Measurements from ENCODE around the gene KIF19.

KIF19 gene

DNA sequence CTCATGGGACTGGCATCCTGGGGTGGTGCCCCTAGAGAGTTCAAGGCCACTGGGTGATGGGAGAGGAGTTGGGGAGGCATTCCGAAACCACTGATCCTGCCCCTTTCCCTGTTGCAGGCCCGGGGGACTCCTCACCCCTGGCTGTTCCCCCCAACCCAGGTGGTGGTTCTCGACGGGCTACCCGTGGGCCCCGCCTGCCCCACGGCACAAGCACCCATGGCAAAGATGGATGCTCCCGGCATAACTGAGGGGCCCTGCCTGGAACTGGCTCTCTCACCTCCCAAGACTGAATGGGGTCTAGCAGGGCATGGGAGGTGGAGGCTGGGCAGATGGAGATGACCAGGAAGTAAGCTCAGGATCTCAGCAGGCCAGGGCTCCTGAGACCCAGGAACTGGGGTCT lies 29.0 kb downstream of the KIF19 start:
- H3K4me1 ChIP-seq (ENCODE audit: insufficient read depth, low read length): no peaks in the 10 kb centered on the region
- peaks cover 24 to 72% of the 10 kb centered on the region in 2 donors for H3K27me3 ChIP-seq (ENCODE audit: control insufficient read depth in 1 of 2, insufficient read depth in 2 of 2, low read length in 2 of 2)
- H3K9ac ChIP-seq (ENCODE audit: low read length): no peak overlapping the region
- no peak overlapping the region for H3K4me3 ChIP-seq (ENCODE audit: low read depth in 1 of 2, low read length in 2 of 2)
- no peaks in the 10 kb centered on the region for H3K9me3 ChIP-seq (ENCODE audit: low read length)
- no peak overlapping the region for H3K27ac ChIP-seq (ENCODE audit: low read depth, low read length)
- H3K36me3 ChIP-seq (ENCODE audit: insufficient read depth, low read length): no peaks in the 10 kb centered on the region

GRCh38 chr17:74356646-74357465 lies 30.8 kb downstream of the KIF19 start:
- no peak overlapping the region for H3K4me3 ChIP-seq (ENCODE audit: low read depth in 1 of 2, low read length in 2 of 2)
- H3K27ac ChIP-seq (ENCODE audit: low read depth, low read length): no peak overlapping the region
- H3K36me3 ChIP-seq (ENCODE audit: insufficient read depth, low read length): no peaks in the 10 kb centered on the region
- no peak overlapping the region for H3K9ac ChIP-seq (ENCODE audit: low read length)
- H3K4me1 ChIP-seq (ENCODE audit: insufficient read depth, low read length): no peaks in the 10 kb centered on the region
- peaks cover 38 to 78% of the 10 kb centered on the region in 2 donors for H3K27me3 ChIP-seq (ENCODE audit: control insufficient read depth in 1 of 2, insufficient read depth in 2 of 2, low read length in 2 of 2)
- H3K9me3 ChIP-seq (ENCODE audit: low read length): no peaks in the 10 kb centered on the region

DNA sequence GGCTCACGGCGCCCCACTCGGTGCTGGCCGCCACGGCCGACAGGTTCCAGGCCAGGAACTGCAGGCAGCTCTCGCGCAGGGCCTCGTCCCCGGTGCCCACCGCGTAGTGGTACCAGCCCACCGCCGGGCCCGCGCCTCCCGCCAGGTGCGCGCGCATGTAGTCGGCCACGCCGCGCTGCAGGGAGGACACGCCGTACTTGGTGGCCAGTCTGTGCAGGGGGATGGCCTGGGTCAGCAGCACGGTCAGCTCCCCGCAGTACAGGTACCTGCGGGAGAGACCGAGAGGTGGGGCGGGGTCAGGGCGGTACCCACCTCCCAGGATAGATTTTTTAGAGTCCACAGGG lies 31.4 kb downstream of the KIF19 start:
- no peak overlapping the region for H3K4me3 ChIP-seq (ENCODE audit: low read depth in 1 of 2, low read length in 2 of 2)
- no peak overlapping the region for H3K27ac ChIP-seq (ENCODE audit: low read depth, low read length)
- H3K9me3 ChIP-seq (ENCODE audit: low read length): no peaks in the 10 kb centered on the region
- H3K9ac ChIP-seq (ENCODE audit: low read length): no peak overlapping the region
- no peaks in the 10 kb centered on the region for H3K4me1 ChIP-seq (ENCODE audit: insufficient read depth, low read length)
- peaks cover 38 to 76% of the 10 kb centered on the region in 2 donors for H3K27me3 ChIP-seq (ENCODE audit: control insufficient read depth in 1 of 2, insufficient read depth in 2 of 2, low read length in 2 of 2)
- H3K36me3 ChIP-seq (ENCODE audit: insufficient read depth, low read length): no peaks in the 10 kb centered on the region

DNA sequence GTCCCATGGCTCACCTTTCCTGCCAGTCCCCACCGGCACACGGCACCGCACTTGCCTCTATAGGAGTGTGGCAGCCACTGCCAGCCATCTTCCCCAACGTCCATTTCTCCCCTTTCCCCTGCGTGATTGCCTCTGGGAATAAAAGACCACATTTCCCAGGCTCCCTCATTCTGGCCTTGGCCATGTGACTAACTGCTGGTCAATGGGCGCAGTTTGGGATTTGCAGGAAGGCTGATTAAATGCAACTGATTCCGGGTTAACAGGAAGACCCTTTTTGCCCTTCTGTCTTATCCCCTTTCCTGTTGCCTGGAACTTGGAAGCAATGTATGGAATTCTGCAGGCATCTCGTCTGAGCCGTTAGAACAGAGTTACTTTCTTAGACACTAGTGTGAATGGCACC lies 32.7 kb downstream of the KIF19 start:
- H3K27me3 ChIP-seq (ENCODE audit: control insufficient read depth in 1 of 2, insufficient read depth in 2 of 2, low read length in 2 of 2): peaks cover 38 to 72% of the 10 kb centered on the region in 2 donors
- no peaks in the 10 kb centered on the region for H3K9me3 ChIP-seq (ENCODE audit: low read length)
- no peaks in the 10 kb centered on the region for H3K4me1 ChIP-seq (ENCODE audit: insufficient read depth, low read length)
- H3K27ac ChIP-seq (ENCODE audit: low read depth, low read length): no peak overlapping the region
- H3K36me3 ChIP-seq (ENCODE audit: insufficient read depth, low read length): no peaks in the 10 kb centered on the region
- H3K4me3 ChIP-seq (ENCODE audit: low read depth in 1 of 2, low read length in 2 of 2): no peak overlapping the region
- no peak overlapping the region for H3K9ac ChIP-seq (ENCODE audit: low read length)

GRCh38 chr17:74359916-74360315 lies 33.9 kb downstream of the KIF19 start:
- Histone ChIP-seq H3K4me1 (ENCODE audit: insufficient read depth, low read length) (no peaks in the 10 kb centered on the region), H3K9ac (ENCODE audit: low read length) (no peak overlapping the region), H3K4me3 (ENCODE audit: low read depth in 1 of 2, low read length in 2 of 2) (no peak overlapping the region), H3K27ac (ENCODE audit: low read depth, low read length) (no peak overlapping the region), H3K9me3 (ENCODE audit: low read length) (no peaks in the 10 kb centered on the region), H3K36me3 (ENCODE audit: insufficient read depth, low read length) (no peaks in the 10 kb centered on the region), H3K27me3 (ENCODE audit: control insufficient read depth in 1 of 2, insufficient read depth in 2 of 2, low read length in 2 of 2) (peaks cover 38 to 65% of the 10 kb centered on the region in 2 donors)

DNA sequence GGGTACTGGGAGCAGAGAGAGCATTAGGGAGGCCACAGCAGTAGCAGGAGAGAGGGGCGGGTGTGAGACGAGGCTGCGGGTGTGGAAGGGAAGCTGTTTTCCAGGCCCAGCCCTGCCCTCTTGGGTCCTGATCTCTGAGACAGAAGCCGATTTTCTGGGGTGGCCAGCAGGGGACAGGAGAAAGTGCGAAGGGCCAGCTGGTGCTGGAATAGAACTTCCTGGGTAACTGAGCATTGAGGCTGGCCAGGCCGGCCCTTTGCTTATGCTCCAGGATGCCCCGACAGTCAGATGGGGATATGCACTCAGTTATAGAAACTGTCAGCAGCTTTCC lies 34.8 kb downstream of the KIF19 start:
- H3K27me3 ChIP-seq (ENCODE audit: control insufficient read depth in 1 of 2, insufficient read depth in 2 of 2, low read length in 2 of 2): peaks cover 38 to 64% of the 10 kb centered on the region in 2 donors
- no peaks in the 10 kb centered on the region for H3K9me3 ChIP-seq (ENCODE audit: low read length)
- no peak overlapping the region for H3K27ac ChIP-seq (ENCODE audit: low read depth, low read length)
- H3K4me3 ChIP-seq (ENCODE audit: low read depth in 1 of 2, low read length in 2 of 2): no peak overlapping the region
- no peak overlapping the region for H3K9ac ChIP-seq (ENCODE audit: low read length)
- no peaks in the 10 kb centered on the region for H3K36me3 ChIP-seq (ENCODE audit: insufficient read depth, low read length)
- no peaks in the 10 kb centered on the region for H3K4me1 ChIP-seq (ENCODE audit: insufficient read depth, low read length)

DNA sequence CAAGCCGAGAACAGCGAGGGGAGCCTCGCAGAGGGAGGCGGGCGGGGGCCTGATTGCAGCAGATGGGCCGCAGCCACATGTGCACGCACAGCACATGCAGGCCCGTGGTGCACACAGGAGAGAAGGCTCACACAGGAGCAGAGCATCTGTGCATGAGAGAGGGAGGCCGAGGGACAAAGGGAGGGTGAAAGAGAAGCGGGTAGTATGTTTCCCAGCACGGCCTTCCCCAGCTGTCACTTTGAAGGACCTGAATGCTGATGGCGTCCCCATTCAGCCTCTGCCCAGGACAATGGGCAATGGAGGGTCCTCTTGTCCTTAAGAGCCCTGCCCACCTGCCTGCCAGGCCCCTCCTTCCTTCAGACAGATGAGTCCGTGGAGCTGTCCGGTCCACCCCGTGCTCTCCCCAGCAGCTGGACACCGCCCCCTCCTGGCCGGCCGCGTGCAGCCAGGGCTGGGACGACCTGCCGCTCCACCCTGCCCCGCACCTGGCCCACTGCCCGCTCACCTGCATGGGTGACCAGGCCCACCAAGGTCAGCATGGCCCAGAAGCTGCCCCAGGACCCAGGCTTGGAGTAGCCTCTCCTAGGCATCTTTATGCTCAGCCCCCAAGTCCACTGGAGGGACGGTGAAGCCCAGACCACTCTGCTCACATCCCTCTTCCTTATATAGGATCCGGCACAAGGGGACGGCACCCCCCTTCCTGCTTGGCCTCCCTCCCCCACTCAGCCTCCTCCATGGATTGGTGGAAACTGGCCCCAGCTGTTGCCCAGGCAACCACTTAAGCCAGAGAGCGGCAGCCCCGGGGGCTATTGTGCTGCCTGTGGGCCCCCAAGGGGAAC lies 35.4 kb downstream of the KIF19 start, which contains the start of gene BTBD17:
Gene BTBD17 (minus strand): TSS at position 639 of the 839 bp plus-strand sequence. CDS start 49 bp downstream, at position 590.
- Histone ChIP-seq H3K27me3 (ENCODE audit: control insufficient read depth in 1 of 2, insufficient read depth in 2 of 2, low read length in 2 of 2) (peaks cover 33 to 58% of the 10 kb centered on the region in 2 donors), H3K27ac (ENCODE audit: low read depth, low read length) (no peak within 1 kb of the TSS), H3K9me3 (ENCODE audit: low read length) (no peaks in the 10 kb centered on the region), H3K9ac (ENCODE audit: low read length) (no peak within 1 kb of the TSS), H3K4me1 (ENCODE audit: insufficient read depth, low read length) (no peaks in the 10 kb centered on the region), H3K4me3 (ENCODE audit: low read depth in 1 of 2, low read length in 2 of 2) (no peak within 1 kb of the TSS), H3K36me3 (ENCODE audit: insufficient read depth, low read length) (no peaks in the 10 kb centered on the region)

DNA sequence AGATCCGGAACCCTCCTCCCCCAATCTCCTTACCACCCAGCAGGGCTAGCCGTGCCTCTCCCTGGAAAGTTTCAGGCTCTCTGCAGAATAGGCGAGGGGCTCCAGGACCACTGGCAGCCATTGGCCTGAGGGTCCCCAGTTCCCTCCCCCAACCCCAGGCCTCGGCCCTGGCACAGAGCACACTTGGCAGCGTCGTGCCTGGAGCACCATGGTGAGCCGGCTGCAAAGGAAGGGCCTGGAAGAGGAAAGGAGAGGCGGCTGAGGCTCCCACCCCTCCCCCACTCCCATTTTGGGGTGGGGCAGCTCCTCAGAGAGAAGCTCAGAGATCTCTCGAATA lies 36.0 kb downstream of the KIF19 start:
- Histone ChIP-seq H3K4me3 (ENCODE audit: low read depth in 1 of 2, low read length in 2 of 2) (no peak overlapping the region), H3K36me3 (ENCODE audit: insufficient read depth, low read length) (no peaks in the 10 kb centered on the region), H3K27ac (ENCODE audit: low read depth, low read length) (no peak overlapping the region), H3K9ac (ENCODE audit: low read length) (no peak overlapping the region), H3K27me3 (ENCODE audit: control insufficient read depth in 1 of 2, insufficient read depth in 2 of 2, low read length in 2 of 2) (peaks cover 32 to 53% of the 10 kb centered on the region in 2 donors), H3K4me1 (ENCODE audit: insufficient read depth, low read length) (no peaks in the 10 kb centered on the region), H3K9me3 (ENCODE audit: low read length) (no peaks in the 10 kb centered on the region)

DNA sequence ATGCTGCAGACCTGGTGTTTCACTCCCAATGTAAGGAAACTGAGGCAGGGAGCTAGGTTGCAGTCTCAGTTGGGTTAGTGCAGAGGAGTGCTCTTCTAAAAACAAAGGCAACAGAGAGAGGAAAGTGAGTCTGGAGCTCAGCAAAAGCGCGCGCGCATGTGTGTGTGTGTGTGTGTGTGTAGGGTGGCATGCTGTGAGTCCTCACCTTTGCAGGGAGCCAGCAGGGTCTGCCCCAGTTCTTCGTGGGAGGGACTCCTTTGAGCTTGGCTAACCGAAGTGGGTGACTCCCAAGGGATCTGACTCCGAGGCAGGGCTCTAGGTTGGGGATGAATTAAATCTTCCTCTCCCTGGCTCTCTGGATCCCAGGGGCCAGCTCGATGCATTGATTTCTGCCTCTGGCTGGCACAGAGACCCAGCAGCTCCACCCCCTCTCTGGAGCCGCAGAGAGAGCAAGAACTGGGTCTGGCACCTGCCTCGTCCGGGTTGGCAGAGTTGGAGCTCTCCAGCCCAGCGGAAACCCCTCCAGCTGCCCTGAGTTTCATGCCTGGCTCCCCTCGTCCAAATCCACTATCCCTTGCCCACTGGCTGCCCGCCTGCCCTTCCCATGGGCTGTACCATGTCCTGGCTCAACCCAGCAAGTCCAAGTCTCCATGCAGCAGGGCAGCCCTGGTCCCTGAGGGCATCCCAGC lies 36.9 kb downstream of the KIF19 start:
- H3K9ac ChIP-seq (ENCODE audit: low read length): no peak overlapping the region
- H3K4me3 ChIP-seq (ENCODE audit: low read depth in 1 of 2, low read length in 2 of 2): no peak overlapping the region
- no peak overlapping the region for H3K27ac ChIP-seq (ENCODE audit: low read depth, low read length)
- no peaks in the 10 kb centered on the region for H3K4me1 ChIP-seq (ENCODE audit: insufficient read depth, low read length)
- peaks cover 27 to 50% of the 10 kb centered on the region in 2 donors for H3K27me3 ChIP-seq (ENCODE audit: control insufficient read depth in 1 of 2, insufficient read depth in 2 of 2, low read length in 2 of 2)
- no peaks in the 10 kb centered on the region for H3K9me3 ChIP-seq (ENCODE audit: low read length)
- H3K36me3 ChIP-seq (ENCODE audit: insufficient read depth, low read length): no peaks in the 10 kb centered on the region

DNA sequence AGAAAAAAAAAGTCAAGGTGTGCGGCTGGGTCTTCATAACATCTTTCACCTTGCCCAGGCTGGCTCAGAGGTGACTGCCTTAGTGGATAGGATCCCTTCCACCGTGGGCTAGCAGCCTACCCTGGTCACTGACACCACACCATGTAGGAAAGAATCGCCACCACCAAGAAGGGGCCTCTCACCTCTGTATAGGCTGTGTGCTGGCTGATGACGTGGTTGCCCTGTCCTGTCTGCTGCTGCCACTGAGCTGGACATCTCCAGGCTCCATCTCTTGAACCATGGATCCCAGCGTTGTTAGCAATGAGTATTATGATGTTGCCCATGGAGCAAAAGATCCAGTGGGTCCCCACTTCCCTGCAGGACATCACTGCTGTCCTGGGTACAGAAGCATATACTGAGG lies 41.2 kb downstream of the KIF19 start, which contains the start of gene GPR142:
Gene GPR142 (plus strand): TSS at position 301 of the 400 bp plus-strand sequence. CDS start 2,035 bp downstream, outside the sequence.
- Histone ChIP-seq H3K27me3 (ENCODE audit: control insufficient read depth in 1 of 2, insufficient read depth in 2 of 2, low read length in 2 of 2) (peaks cover 0 to 28% of the 10 kb centered on the region in 2 donors), H3K4me3 (ENCODE audit: low read depth in 1 of 2, low read length in 2 of 2) (no peak within 1 kb of the TSS), H3K36me3 (ENCODE audit: insufficient read depth, low read length) (no peaks in the 10 kb centered on the region), H3K9ac (ENCODE audit: low read length) (no peak within 1 kb of the TSS), H3K9me3 (ENCODE audit: low read length) (no peaks in the 10 kb centered on the region), H3K4me1 (ENCODE audit: insufficient read depth, low read length) (no peaks in the 10 kb centered on the region), H3K27ac (ENCODE audit: low read depth, low read length) (no peak within 1 kb of the TSS)

DNA sequence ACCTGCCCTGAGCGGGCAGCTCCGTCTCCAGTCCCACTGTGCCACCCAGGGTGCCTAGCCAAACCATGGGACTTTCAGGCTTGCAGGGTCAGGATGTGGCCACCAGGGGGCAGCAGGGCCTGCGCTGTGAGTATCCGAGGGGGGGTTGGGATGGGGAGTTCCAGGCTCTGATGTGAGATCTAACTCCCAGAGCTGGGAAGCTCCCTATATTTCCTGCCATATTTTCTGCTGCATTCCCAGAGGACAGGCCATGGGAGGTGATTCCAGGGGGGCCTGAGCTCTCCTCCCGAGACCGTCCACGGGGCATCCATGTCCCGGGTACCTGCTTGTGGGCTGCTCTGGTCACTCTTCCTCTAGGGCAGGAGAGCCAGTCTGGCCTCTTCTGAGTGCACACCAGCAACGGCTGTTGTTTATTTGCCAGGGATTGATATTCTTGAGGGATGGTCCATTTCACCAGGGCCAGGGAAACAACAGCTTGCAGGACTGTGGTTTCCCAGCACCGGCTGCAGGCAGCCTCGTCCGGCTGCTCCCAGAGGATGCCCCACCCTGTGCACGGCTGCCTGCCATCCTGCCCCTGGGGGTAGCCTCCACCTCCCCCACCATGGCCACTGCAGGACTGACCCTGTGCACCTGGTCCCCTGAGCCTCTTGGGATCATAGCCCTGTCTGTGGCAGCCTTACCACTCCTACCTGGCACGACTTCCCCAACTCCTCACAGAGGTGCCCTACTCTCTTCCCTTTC lies 42.5 kb downstream of the KIF19 start:
- Histone ChIP-seq H3K4me1 (ENCODE audit: insufficient read depth, low read length) (no peaks in the 10 kb centered on the region), H3K4me3 (ENCODE audit: low read depth in 1 of 2, low read length in 2 of 2) (no peak overlapping the region), H3K27ac (ENCODE audit: low read depth, low read length) (no peak overlapping the region), H3K9ac (ENCODE audit: low read length) (no peak overlapping the region), H3K27me3 (ENCODE audit: control insufficient read depth in 1 of 2, insufficient read depth in 2 of 2, low read length in 2 of 2) (peaks cover 0 to 23% of the 10 kb centered on the region in 2 donors), H3K9me3 (ENCODE audit: low read length) (no peaks in the 10 kb centered on the region), H3K36me3 (ENCODE audit: insufficient read depth, low read length) (no peaks in the 10 kb centered on the region)
